ENCODE results near the gene DNAJB12. TPM values are rescaled to one million over a fixed set of nuclear protein-coding genes. Genes with fewer than 3 reads are reported as not detected.

The DNAJB12 gene
- total RNA-seq, 1 experiment from 2014 or later: 27.6 TPM

DNA sequence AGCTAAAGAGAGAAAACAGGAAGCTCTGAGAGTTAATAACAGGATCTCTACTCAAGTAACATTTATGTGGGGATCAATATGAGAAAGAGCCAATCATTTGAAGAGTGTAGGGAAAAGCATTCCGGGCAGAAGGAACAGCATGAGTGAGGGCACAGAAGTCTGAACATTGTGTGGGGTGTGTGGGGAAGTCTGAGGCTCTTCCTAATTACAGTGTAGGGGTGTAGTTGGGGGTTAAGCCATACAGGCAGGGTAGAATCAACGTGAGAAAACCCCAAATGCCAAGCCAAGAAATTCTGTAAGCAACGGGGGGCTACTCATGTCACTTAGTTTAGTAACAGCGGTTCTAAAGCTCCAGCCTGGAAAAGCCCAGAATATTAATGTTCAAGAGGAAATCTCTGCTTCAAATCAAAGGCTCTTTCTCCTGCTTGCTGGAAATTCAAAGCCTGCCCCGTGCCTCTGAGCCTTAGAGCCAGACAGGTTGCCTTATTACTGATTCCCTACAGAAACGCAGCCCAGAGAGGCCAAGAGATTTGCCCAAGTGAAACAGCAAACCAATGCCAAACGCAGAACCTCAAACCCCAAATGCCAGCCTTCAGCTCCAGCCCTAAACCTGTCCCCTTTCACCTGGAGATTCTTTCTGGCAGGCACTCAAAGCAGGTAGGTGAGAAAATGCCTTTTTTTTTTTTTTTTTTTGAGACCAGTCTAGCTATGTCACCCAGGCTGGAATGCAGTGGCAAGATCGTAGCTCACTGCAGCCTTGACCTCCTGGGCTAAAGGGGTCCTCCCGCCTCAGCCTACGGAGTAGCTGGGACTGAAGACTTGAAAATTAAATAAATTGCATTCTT is 36.1 kb downstream of the DNAJB12 start:
- DNase-seq: no peak

More for the DNA sequence above, 36.1 kb downstream of the DNAJB12 start:
- no peaks in the 10 kb centered on the region for H3K27me3 ChIP-seq (ENCODE audit: insufficient read depth, low read length)
- no peak overlapping the region for H3K56ac ChIP-seq (ENCODE audit: insufficient read length, low read depth, low read length)
- no peaks in the 10 kb centered on the region for H3K27me3 Mint-ChIP-seq (ENCODE audit: low read depth)
- H3K18ac ChIP-seq (ENCODE audit: insufficient read length, low read depth, low read length): no peak overlapping the region
- peaks cover 41 to 49% of the 10 kb centered on the region in 2 experiments for H3K4me1 Mint-ChIP-seq
- no peak overlapping the region for H3K23ac ChIP-seq (ENCODE audit: insufficient read length, low read depth, low read length)
- no peak overlapping the region for H2BK12ac ChIP-seq (ENCODE audit: insufficient read length, low read depth, low read length)
- H4K8ac ChIP-seq (replicated peaks; ENCODE audit: insufficient read length, low read depth, low read length): no peak overlapping the region
- no peak overlapping the region for H2BK20ac ChIP-seq (ENCODE audit: low read depth, low read length, poor library complexity, severe bottlenecking)
- H2BK120ac ChIP-seq (ENCODE audit: low read depth, low read length, poor library complexity, severe bottlenecking): no peak overlapping the region
- peaks cover 2% of the 10 kb centered on the region; the same call in 1 of the 2 replicates for H3K4me1 ChIP-seq (ENCODE audit: insufficient read depth, low read length)
- H2AK5ac ChIP-seq (ENCODE audit: insufficient read length, low read length): no peak overlapping the region
- peaks cover 3% of the 10 kb centered on the region for H3K23me2 ChIP-seq (ENCODE audit: insufficient read length, low read depth, low read length, poor library complexity, severe bottlenecking)
- peak overlapping the region in 1 of 2 experiments; percentile 52; a peak in 1 of 5 replicates for H3K4me3 Mint-ChIP-seq
- no peak overlapping the region for H2AFZ ChIP-seq (ENCODE audit: low read length)
- TF ChIP-seq, protein P1, sequence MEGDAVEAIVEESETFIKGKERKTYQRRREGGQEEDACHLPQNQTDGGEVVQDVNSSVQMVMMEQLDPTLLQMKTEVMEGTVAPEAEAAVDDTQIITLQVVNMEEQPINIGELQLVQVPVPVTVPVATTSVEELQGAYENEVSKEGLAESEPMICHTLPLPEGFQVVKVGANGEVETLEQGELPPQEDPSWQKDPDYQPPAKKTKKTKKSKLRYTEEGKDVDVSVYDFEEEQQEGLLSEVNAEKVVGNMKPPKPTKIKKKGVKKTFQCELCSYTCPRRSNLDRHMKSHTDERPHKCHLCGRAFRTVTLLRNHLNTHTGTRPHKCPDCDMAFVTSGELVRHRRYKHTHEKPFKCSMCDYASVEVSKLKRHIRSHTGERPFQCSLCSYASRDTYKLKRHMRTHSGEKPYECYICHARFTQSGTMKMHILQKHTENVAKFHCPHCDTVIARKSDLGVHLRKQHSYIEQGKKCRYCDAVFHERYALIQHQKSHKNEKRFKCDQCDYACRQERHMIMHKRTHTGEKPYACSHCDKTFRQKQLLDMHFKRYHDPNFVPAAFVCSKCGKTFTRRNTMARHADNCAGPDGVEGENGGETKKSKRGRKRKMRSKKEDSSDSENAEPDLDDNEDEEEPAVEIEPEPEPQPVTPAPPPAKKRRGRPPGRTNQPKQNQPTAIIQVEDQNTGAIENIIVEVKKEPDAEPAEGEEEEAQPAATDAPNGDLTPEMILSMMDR (conservative IDR thresholded peaks at IDR 0.05): no peak
- no peak overlapping the region for H3K4ac ChIP-seq (ENCODE audit: low read depth, low read length)
- no peak overlapping the region for H4K5ac ChIP-seq (ENCODE audit: insufficient read length, low read depth, low read length)
- H3T11ph ChIP-seq (ENCODE audit: low read length): no peak overlapping the region
- H3K27ac Mint-ChIP-seq: no peak overlapping the region; a peak in 1 of 7 replicates
- no CpG with 5 or more reads among the region's 10 CpGs for WGBS (ENCODE audit: extremely low coverage, insufficient read length, low lambda C conversion rate)
- no peak overlapping the region for H3K14ac ChIP-seq (ENCODE audit: insufficient read depth, low read length)
- no peak overlapping the region for H3K27ac ChIP-seq (ENCODE audit: insufficient read length, low read depth, low read length)
- H3K9me3 Mint-ChIP-seq: no peaks in the 10 kb centered on the region; a peak in 1 of 5 replicates
- no peak overlapping the region for H2BK15ac ChIP-seq (ENCODE audit: low read depth, low read length)
- no peaks in the 10 kb centered on the region for H3K36me3 Mint-ChIP-seq (ENCODE audit: insufficient read depth in 1 of 3, low read depth in 3 of 3)
- H3K9me3 ChIP-seq (ENCODE audit: control insufficient read depth, low read depth, low read length): no peaks in the 10 kb centered on the region
- no peak overlapping the region for H3K9ac ChIP-seq (ENCODE audit: extremely low read depth, insufficient read length, low read length)
- no peaks in the 10 kb centered on the region for H3K79me1 ChIP-seq (ENCODE audit: insufficient read depth, low read depth, low read length, poor library complexity, severe bottlenecking)
- no peaks in the 10 kb centered on the region for H4K20me1 ChIP-seq (ENCODE audit: control insufficient read depth, insufficient read depth, insufficient read length)
- H3K4me2 ChIP-seq (ENCODE audit: insufficient read depth, insufficient read length, low read length): peak overlapping the region; percentile 11
- H4K91ac ChIP-seq (ENCODE audit: insufficient read length, low read depth, low read length): no peak overlapping the region
- no peaks in the 10 kb centered on the region for H3K79me2 ChIP-seq (ENCODE audit: insufficient read depth, low read length)
- H2BK5ac ChIP-seq (ENCODE audit: insufficient read length, low read length): no peak overlapping the region
